ENCODE data around the gene GPC3.
A peak's percentile ranks its signal among the peaks of the same experiment; 100 is the strongest.

Gene GPC3

GRCh38 chrX:133923548-133923947, 61.8 kb downstream of the GPC3 start:
- H3K4me3 ChIP-seq (replicated peaks; ENCODE audit: low read depth, low read length), result no peak overlapping the region
- TF ChIP-seq CTCF (IDR thresholded peaks at IDR 0.05; ENCODE audit: low read depth, low read length, missing control alignments), result no peak
- no peak for DNase-seq (ENCODE audit: extremely low read depth, low read depth)

GRCh38 chrX:133923113-133923512, 62.3 kb downstream of the GPC3 start:
- H3K4me3 ChIP-seq (replicated peaks; ENCODE audit: low read depth, low read length), result no peak overlapping the region
- TF ChIP-seq CTCF (IDR thresholded peaks at IDR 0.05; ENCODE audit: low read depth, low read length, missing control alignments), result no peak
- DNase-seq (ENCODE audit: extremely low read depth, low read depth), result no peak

- DNase-seq (ENCODE audit: extremely low read depth, low read depth), result no peak
- TF ChIP-seq CTCF (IDR thresholded peaks at IDR 0.05; ENCODE audit: low read depth, low read length, missing control alignments), result no peak
- H3K4me3 ChIP-seq (replicated peaks; ENCODE audit: low read depth, low read length), result no peak overlapping the region
Observed at GRCh38 chrX:133922390-133922771, 63.0 kb downstream of the GPC3 start.

- TF ChIP-seq CTCF (IDR thresholded peaks at IDR 0.05; ENCODE audit: low read depth, low read length, missing control alignments), result peak; percentile 59
- peak; percentile 11 for DNase-seq (ENCODE audit: extremely low read depth, low read depth)
- H3K4me3 ChIP-seq (replicated peaks; ENCODE audit: low read depth, low read length), result no peak overlapping the region
Observed at GRCh38 chrX:133921764-133922389, 63.5 kb downstream of the GPC3 start.

- TF ChIP-seq CTCF (IDR thresholded peaks at IDR 0.05; ENCODE audit: low read depth, low read length, missing control alignments), result no peak
- no peak overlapping the region for H3K4me3 ChIP-seq (replicated peaks; ENCODE audit: low read depth, low read length)
- no peak for DNase-seq (ENCODE audit: extremely low read depth, low read depth)
Observed at GRCh38 chrX:133921086-133921485, 64.3 kb downstream of the GPC3 start.

- no peak for TF ChIP-seq CTCF (IDR thresholded peaks at IDR 0.05; ENCODE audit: low read depth, low read length, missing control alignments)
- no peak for DNase-seq (ENCODE audit: extremely low read depth, low read depth)
Observed at GRCh38 chrX:133918361-133918771, 67.0 kb downstream of the GPC3 start.

More at GRCh38 chrX:133918361-133918771, 67.0 kb downstream of the GPC3 start:
- H3K4me3 ChIP-seq (replicated peaks; ENCODE audit: low read depth, low read length), result no peak overlapping the region

All from HFF-Myc (cell line).